Activated naive CD8-positive, alpha-beta T cell treated with anti-CD3 and anti-CD28 coated beads for 36 hours (primary cell): ENCODE results near the gene TLE3. TPM values are rescaled to one million over a fixed set of nuclear protein-coding genes. Genes with fewer than 3 reads are reported as not detected.

ENCODE experiments used
- DNase-seq: peaks from one replicate; pipeline ENCODE4 v3.0.0; 2021
- H3K27ac Mint-ChIP-seq: one replicate; pipeline ENCODE4 v1.8.0; 2022; ENCODE audit warnings: mild to moderate bottlenecking, moderate library complexity, mixed read lengths
- H3K27me3 Mint-ChIP-seq: one replicate; pipeline ENCODE4 v1.8.0; 2022; ENCODE audit warnings: mild to moderate bottlenecking, mixed read lengths
- H3K36me3 Mint-ChIP-seq: one replicate; pipeline ENCODE4 v1.8.0; 2021; ENCODE audit warnings: mild to moderate bottlenecking, mixed read lengths
- H3K4me1 Mint-ChIP-seq: one replicate; pipeline ENCODE4 v1.8.0; 2021; ENCODE audit warnings: mixed read lengths
- H3K4me3 Mint-ChIP-seq: one replicate; pipeline ENCODE4 v1.8.0; 2022; ENCODE audit warnings: mild to moderate bottlenecking, moderate library complexity, mixed read lengths
- H3K9me3 Mint-ChIP-seq: one replicate; pipeline ENCODE4 v1.8.0; 2022; ENCODE audit warnings: mixed read lengths
- total RNA-seq, 2 experiments: library from RNA; stranded (reverse); gene quantifications; one replicate each; pipeline ENCODE4 v1.2.3, GENCODE V29; 2021

TLE3 gene
- total RNA-seq, 2 experiments from 2014 or later = 70.8 to 71.6 TPM

GRCh38 chr15:70132571-70132970, 34.9 kb upstream of the TLE3 start:
- Mint-ChIP-seq H3K36me3 (no peaks in the 10 kb centered on the region), H3K4me1 (no peaks in the 10 kb centered on the region), H3K27me3 (no peaks in the 10 kb centered on the region), H3K9me3 (no peaks in the 10 kb centered on the region), H3K27ac (no peak overlapping the region), H3K4me3 (no peak overlapping the region)
- no peak for DNase-seq

- Mint-ChIP-seq H3K9me3 (no peaks in the 10 kb centered on the region), H3K4me1 (no peaks in the 10 kb centered on the region), H3K27me3 (no peaks in the 10 kb centered on the region), H3K27ac (no peak overlapping the region), H3K4me3 (no peak overlapping the region), H3K36me3 (no peaks in the 10 kb centered on the region)
- DNase-seq = no peak
Observed at GRCh38 chr15:70132139-70132538, 34.4 kb upstream of the TLE3 start.

GRCh38 chr15:70128414-70129140, 30.9 kb upstream of the TLE3 start:
- no peak overlapping the region for H3K4me3 Mint-ChIP-seq
- no peaks in the 10 kb centered on the region for H3K4me1 Mint-ChIP-seq
- H3K36me3 Mint-ChIP-seq = no peaks in the 10 kb centered on the region
- H3K27me3 Mint-ChIP-seq = no peaks in the 10 kb centered on the region
- no peaks in the 10 kb centered on the region for H3K9me3 Mint-ChIP-seq
- no peak for DNase-seq
- H3K27ac Mint-ChIP-seq = no peak overlapping the region

- no peak for DNase-seq
- Mint-ChIP-seq H3K27me3 (no peaks in the 10 kb centered on the region), H3K4me3 (no peak overlapping the region), H3K27ac (no peak overlapping the region), H3K36me3 (no peaks in the 10 kb centered on the region), H3K4me1 (no peaks in the 10 kb centered on the region), H3K9me3 (no peaks in the 10 kb centered on the region)
Observed at GRCh38 chr15:70127770-70128413, 30.2 kb upstream of the TLE3 start.

GRCh38 chr15:70127288-70127746, 29.6 kb upstream of the TLE3 start:
- Mint-ChIP-seq H3K27ac (no peak overlapping the region), H3K9me3 (no peaks in the 10 kb centered on the region), H3K36me3 (no peaks in the 10 kb centered on the region), H3K4me3 (no peak overlapping the region), H3K4me1 (no peaks in the 10 kb centered on the region), H3K27me3 (no peaks in the 10 kb centered on the region)
- no peak for DNase-seq

GRCh38 chr15:70126362-70126761, 28.6 kb upstream of the TLE3 start:
- H3K4me1 Mint-ChIP-seq = no peaks in the 10 kb centered on the region
- H3K27me3 Mint-ChIP-seq = no peaks in the 10 kb centered on the region
- no peaks in the 10 kb centered on the region for H3K9me3 Mint-ChIP-seq
- no peak for DNase-seq
- no peak overlapping the region for H3K4me3 Mint-ChIP-seq
- no peak overlapping the region for H3K27ac Mint-ChIP-seq
- H3K36me3 Mint-ChIP-seq = no peaks in the 10 kb centered on the region

GRCh38 chr15:70125605-70126004, 27.9 kb upstream of the TLE3 start:
- Mint-ChIP-seq H3K4me1 (no peaks in the 10 kb centered on the region), H3K9me3 (no peaks in the 10 kb centered on the region), H3K4me3 (no peak overlapping the region), H3K27ac (no peak overlapping the region), H3K27me3 (no peaks in the 10 kb centered on the region), H3K36me3 (no peaks in the 10 kb centered on the region)
- no peak for DNase-seq

- Mint-ChIP-seq H3K27ac (no peak overlapping the region), H3K4me3 (no peak overlapping the region), H3K27me3 (no peaks in the 10 kb centered on the region), H3K36me3 (no peaks in the 10 kb centered on the region), H3K4me1 (no peaks in the 10 kb centered on the region), H3K9me3 (no peaks in the 10 kb centered on the region)
- DNase-seq = no peak
Observed at GRCh38 chr15:70121624-70122302, 24.0 kb upstream of the TLE3 start.

GRCh38 chr15:70120958-70121623, 23.4 kb upstream of the TLE3 start:
- Mint-ChIP-seq H3K27ac (no peak overlapping the region), H3K36me3 (no peaks in the 10 kb centered on the region), H3K4me3 (no peak overlapping the region), H3K4me1 (no peaks in the 10 kb centered on the region), H3K9me3 (no peaks in the 10 kb centered on the region), H3K27me3 (no peaks in the 10 kb centered on the region)
- no peak for DNase-seq

- Mint-ChIP-seq H3K27ac (no peak overlapping the region), H3K4me3 (no peak overlapping the region), H3K36me3 (no peaks in the 10 kb centered on the region), H3K27me3 (no peaks in the 10 kb centered on the region), H3K4me1 (no peaks in the 10 kb centered on the region), H3K9me3 (no peaks in the 10 kb centered on the region)
- DNase-seq = no peak
Observed at GRCh38 chr15:70119911-70120508, 22.3 kb upstream of the TLE3 start.

- DNase-seq = no peak
- Mint-ChIP-seq H3K4me1 (no peaks in the 10 kb centered on the region), H3K27me3 (peaks cover 4% of the 10 kb centered on the region), H3K36me3 (no peaks in the 10 kb centered on the region), H3K4me3 (no peak overlapping the region), H3K9me3 (no peaks in the 10 kb centered on the region), H3K27ac (no peak overlapping the region)
Observed at GRCh38 chr15:70118599-70118998, 20.9 kb upstream of the TLE3 start.

- no peaks in the 10 kb centered on the region for H3K9me3 Mint-ChIP-seq
- DNase-seq = no peak
- no peaks in the 10 kb centered on the region for H3K4me1 Mint-ChIP-seq
- peaks cover 8% of the 10 kb centered on the region for H3K27me3 Mint-ChIP-seq
- H3K36me3 Mint-ChIP-seq = no peaks in the 10 kb centered on the region
- no peak overlapping the region for H3K4me3 Mint-ChIP-seq
- no peak overlapping the region for H3K27ac Mint-ChIP-seq
Observed at GRCh38 chr15:70116317-70116716, 18.6 kb upstream of the TLE3 start.

GRCh38 chr15:70114221-70114620, 16.5 kb upstream of the TLE3 start:
- Mint-ChIP-seq H3K27ac (no peak overlapping the region), H3K27me3 (peaks cover 8% of the 10 kb centered on the region), H3K4me3 (no peak overlapping the region), H3K9me3 (no peaks in the 10 kb centered on the region), H3K36me3 (no peaks in the 10 kb centered on the region), H3K4me1 (no peaks in the 10 kb centered on the region)
- DNase-seq = no peak

GRCh38 chr15:70113304-70113700, 15.6 kb upstream of the TLE3 start:
- Mint-ChIP-seq H3K27me3 (peaks cover 8% of the 10 kb centered on the region), H3K27ac (no peak overlapping the region)

More at GRCh38 chr15:70113304-70113700, 15.6 kb upstream of the TLE3 start:
- DNase-seq = no peak
- Mint-ChIP-seq H3K4me3 (no peak overlapping the region), H3K9me3 (no peaks in the 10 kb centered on the region), H3K36me3 (no peaks in the 10 kb centered on the region), H3K4me1 (no peaks in the 10 kb centered on the region)
